GM19023 (cell line): Measurements from ENCODE around the gene CACNA1B.

Experiments
- ATAC-seq: cut with Tn5 transposase; IDR thresholded peaks from one replicate; pipeline ENCODE4 v1.9.1; 2021; ENCODE audit warnings: mild to moderate bottlenecking, moderate library complexity; ENCODE audit not compliant: unreplicated experiment

Gene CACNA1B

DNA sequence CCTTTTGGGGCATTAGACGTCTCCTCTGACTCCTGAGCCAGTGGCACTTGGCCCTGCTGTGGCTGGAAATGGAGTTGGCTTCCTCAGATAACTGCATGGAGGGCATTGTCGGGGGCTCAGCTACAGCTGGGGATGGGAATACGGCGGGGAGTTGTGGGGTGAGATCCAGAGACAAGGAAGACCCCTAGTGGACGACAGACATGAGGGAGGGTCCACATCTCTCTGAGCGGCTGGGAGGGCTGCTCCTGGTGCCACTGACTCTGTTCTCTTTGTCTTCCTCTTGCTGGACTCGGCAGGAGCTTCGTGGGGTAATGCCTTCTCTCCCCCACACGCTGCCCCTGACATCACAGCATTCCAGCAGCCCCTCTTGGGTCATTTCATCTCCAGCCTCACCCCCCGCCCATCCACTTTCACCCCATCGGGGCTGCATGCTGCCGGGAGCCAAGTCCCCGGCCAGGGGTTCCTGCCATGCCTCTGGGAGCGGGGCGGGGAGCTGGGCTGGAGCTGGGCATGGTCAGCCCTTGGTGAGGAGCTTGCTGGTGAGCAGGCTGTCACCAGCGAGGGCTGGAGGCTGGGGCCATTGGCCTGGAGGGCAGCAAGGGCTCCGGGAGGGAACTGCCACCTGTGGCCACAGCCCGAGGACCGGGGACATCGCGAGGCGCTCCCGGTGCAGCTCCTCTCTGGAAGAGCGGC lies 172.3 kb downstream of the CACNA1B start:
- ATAC-seq: no peak

DNA sequence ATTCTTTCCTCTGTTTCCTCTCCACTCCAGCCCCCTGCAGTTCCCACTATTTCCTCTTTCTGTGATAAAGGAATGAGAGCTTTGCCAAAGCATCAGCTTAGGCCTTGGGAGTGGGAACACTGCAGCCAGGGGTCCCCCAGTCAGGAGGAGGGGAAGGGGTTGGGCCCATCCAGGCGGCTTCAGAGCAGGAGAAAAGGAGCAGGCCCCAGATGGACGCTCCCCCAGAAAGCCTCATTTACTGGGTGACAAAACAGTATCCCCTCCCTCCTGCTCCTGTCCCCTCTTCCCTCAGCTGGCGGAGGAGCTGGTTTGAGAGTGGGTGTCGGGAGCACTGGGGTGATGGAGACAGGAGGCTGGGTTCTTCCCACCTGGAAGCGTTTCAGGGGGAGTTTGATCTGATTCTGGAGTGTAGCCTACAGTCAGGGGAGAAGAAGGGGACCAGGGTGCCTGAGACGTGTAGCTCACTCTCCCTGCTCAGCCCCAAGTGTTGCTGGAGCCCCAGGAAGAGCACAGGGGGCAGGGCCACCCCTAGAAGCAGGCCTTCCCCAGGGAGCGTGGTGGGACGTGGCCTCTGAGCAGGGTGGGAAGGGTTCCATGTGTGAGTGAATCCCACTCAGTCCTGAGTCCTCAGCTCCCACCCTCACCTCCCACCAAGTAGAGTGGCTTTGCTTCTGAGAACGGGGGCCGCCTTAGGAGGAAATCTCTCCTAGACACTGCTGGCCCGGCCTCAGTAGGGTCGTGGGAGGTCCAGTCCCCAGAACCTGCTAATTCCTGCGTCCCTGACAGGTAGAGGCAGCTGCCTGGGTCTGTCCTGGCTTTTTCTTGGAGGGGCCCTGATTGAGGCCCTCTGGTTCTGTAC lies 173.1 kb downstream of the CACNA1B start:
- no peak for ATAC-seq

DNA sequence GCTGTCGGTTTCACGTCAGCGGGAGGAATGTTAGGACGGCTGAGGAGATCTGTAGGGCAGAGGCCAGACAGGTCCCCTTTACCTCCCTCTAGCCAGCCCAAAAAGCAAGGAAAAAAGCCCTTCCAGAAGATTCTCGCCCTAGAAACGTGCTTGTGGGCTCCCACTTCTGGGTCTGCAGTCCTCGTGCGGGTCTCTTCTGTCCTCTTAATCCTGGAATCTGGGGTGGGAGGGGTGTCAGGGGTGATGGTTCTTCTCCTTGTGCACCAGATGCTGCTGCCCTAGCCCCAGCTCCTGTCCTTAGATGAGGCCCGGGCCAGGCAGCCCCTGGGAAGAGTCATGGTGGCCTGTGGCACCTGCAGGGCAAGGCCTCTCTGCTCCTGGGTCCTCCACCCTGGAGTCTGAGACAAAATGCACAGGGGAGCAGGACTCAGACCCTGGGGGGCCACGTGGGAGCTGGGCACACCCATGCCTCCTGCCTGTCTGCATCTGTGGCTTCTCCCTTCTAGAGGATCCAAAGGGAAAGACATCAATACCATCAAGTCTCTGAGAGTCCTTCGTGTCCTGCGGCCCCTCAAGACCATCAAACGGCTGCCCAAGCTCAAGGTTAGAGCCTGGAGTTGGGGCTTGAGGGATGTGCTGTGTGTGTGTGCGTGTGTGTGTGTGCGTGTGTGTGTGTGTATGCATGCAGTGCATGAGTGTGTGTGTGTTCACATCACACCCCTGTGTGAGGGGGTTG lies 174.2 kb downstream of the CACNA1B start:
- no peak for ATAC-seq

DNA sequence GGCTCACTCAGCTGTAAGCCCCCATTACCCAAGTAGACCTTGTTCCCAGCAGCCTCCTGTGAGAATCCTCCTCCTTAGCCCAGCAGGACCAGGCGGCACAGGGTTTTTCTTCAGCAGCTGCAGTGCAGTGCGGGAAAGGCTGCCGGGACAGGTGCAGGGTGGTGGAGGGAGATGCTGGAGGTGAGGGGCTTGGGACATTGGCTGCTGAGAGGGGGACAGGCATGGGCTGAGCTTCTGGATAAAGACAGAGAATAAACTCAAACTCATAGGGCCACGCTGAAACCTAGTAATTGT lies 174.7 kb downstream of the CACNA1B start:
- no peak for ATAC-seq

DNA sequence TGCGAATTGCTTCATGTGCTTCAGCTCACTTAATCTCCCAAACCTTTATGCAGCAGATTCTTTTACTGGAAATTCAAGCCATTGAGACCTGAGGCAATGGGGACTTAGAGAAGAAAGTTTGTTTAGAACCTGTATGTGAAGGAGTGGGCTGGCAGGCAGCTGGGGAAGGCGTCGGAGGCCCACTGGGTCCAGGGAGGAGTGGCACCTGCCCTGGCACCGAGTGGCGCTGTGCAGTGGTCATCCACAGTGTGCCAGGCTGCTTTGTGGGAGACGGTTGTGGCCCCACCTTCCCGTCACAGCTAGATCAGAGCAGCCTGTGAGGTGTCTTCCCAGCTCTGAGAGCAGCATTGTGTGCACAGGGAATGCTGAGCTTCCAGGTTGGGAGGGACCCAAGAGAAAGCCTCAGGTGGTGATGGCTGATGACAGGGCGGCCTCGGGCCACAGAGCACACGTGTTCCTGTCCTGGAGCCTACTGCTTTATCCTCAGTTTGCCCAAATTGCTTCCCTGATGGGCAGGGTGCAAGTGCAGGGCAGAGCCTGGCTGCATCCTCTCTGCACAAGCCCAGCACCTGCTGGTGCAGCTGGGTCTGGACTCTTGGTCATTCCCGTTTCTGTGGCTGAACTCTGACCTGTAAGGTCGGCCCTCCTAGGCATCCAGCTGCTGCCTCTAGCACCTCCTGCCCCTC lies 175.2 kb downstream of the CACNA1B start:
- ATAC-seq: no peak

DNA sequence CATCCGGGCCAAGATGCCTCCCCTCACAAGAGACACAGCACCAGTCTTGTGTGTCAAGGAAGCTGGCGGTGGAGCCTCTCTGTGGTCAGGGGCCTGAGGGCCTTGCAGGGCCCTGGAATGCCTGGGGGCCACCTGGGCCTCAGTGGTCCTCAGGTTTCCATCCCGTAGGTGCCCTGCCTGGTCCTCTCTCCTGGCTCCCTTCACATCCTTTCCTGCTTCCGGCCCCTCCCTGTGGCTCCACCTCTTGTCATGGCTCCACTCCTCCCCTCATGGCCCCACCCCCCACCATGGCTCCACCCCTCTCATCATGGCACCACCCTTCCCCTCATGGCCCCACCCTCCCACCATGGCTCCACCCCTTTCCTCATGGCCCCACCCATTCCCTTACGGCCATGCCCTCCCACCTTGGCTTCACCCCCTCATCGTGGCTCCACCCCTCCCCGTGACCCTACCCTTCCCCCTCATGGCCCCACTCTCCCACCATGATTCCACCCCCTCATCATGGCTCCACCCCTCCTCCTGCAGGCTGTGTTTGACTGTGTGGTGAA lies 175.8 kb downstream of the CACNA1B start:
- no peak for ATAC-seq

DNA sequence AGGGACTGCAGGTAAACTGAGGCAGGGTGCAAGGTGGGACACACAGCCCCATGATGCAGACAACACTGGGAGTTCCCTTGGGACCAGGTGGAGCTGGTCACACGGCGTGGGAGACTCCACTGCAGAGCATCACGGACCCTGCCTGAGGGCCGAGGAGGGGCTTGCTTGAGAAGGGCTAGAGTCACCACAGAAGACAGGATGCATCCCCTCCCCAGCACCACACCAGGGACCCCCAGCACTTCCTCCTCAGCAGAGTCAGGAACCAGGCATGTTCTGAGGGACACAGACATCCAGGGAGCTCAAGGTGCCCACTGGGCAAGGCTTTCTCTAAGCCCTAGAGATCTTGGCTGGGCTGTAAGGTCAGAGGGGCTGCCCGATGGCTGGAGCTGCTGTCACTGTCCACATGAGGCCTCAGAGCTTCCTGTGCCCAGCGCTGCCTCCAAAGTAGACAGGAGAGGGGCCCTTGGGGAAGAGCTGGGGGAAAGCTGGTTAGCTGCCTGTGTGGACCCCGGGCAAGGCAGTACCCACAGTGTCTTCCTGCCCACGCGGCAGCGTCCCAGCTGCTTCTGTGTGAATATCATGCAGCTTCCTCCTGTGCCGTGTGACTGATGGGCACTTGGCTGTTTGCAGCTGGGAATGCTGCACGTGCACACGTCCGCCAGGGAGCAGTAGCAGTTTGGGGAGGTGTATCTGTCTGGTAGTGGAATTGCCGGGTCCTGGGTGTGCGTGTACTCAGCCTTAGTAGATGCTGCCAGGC lies 176.6 kb downstream of the CACNA1B start:
- no peak for ATAC-seq

DNA sequence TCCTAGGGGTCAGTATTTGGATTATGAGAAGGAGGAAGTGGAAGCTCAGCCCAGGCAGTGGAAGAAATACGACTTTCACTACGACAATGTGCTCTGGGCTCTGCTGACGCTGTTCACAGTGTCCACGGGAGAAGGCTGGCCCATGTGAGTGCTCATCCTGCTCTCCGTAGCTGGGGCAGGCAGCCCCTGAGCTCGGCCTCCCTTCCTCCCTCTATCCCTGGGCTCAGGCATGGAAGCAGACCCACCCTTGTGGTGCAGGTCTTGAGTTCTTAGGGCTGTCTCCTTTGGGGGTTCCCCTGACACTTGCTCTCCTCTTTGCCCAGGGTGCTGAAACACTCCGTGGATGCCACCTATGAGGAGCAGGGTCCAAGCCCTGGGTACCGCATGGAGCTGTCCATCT lies 180.1 kb downstream of the CACNA1B start:
- no peak for ATAC-seq

DNA sequence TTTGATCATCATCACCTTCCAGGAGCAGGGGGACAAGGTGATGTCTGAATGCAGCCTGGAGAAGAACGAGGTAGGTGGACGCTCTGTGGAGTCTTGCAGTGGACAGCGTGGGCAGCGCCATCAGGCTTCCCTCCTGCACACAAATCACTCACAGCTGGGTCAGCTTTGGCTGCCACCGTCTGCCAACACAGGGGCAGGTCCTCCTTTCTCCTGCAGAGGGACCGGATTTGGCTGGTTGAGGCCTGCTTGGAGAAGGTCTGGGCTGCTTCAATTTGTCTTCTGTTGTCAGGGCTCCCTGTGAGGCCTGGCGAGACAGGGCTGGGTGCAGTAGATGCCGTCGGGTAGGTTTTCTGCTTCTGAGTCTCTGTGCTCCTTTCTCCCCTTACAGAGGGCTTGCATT lies 180.6 kb downstream of the CACNA1B start:
- no peak for ATAC-seq

DNA sequence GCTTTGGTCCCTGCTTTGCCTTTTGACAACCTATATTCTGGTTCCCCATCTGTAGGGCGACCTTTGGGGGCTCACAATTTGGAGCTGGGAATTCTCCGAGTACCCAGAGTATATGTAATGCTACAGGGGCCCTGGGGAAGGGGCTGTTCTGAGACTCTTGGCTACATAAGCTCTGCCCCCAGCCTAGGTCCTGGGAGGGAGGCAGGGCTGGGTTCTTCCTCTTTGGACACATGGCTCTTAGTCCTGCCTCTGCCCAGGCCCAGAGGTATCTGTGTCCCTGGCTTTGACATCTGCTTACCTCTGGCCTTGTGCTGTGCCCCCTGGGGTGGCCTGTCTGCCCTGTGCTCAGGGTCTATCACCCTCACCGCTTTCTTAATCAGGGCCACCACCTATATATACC lies 181.6 kb downstream of the CACNA1B start:
- ATAC-seq: no peak

DNA sequence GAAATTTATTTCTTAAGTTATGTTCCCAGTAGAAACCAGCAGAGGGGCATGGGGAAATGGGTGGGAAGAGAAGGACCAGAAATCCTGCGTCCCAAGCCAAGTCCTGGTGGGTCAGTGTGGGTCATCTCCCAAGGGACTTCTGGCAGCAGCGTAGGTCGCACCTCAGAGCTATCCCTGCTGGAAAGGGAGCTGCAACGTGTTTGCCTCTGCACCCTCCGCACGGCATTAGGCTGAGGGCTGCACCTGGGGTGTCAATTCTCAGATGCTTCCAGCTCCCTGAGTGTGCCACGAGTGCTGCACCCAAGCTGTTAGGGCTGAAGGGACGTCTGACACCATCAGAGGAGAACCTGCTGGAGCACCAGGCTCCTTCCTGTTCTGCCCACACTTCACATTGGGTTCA lies 182.8 kb downstream of the CACNA1B start:
- ATAC-seq: no peak

DNA sequence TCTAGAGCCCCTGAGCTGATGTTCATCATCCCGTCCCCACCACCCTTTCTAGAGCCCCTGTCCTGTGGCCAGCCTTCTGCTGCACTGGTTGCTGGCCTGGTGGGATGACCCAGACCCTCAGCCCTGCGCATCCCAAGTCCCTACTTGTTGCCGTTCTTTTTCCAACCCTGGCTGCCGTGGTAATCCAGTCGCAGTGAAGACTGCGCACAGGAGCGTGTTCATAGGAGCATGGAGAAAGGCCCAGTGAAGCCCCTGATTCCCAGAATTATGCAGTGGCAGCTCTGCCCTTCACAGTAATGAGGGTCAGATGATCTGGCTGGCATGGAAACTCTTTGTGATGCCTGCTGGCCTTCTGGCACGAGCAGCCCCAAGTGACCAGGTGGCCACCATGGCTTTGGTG lies 183.3 kb downstream of the CACNA1B start:
- no peak for ATAC-seq

DNA sequence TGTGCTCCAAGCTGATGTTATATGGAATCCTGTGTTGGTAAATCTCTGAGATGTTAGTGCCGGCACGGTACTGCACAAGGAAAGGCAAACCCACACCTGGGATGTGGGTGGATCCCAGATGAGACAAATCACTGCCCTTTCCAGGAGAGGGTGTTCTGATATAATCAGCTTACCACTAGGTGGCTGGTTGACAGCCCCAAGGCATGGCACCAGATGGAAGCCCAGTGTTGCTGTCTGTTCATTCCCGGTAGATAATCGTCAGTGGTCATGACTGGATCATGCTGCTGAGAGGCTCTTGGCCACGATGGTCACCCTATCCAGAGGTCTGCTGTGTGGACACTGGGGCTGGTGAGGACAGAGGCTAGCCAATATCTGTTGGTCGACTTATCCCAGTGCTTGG lies 184.0 kb downstream of the CACNA1B start:
- no peak for ATAC-seq

DNA sequence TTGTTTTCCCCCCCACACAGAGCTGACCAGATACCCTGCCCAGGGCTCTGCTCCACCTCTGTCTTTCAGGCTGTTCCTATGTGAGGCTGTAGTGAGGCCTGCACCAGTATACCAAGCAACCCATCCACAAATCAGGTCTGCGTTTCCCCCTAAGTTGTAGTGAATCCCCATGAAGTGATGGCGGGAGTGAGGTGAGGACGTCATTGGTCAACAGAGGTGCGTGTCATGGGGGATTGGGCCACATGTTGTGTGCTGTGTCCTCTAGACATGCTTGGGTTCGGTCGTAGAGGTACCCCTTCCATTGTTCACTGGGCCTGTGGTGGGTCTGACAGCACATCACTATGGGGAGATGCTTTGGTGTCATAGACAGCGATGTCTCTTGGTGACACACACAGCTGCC lies 184.6 kb downstream of the CACNA1B start:
- no peak for ATAC-seq

DNA sequence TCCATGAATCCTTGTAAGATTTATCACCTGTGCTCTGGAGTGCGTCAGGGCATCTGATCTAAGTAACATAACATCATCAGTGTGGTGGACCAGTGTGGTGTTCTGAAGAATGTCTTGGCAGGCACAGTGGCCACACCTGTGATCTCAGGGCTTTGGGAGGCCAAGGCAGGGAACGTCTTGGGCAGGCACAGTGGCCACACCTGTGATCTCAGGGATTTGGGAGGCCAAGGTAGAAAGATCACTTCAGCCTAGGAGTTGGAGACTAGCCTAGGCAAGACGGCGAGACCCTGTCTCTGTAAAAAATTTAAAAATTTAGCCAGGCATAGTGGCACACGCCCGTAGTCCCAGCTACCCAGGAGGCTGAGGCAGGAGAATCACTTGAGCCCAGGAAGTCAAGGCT lies 185.5 kb downstream of the CACNA1B start:
- ATAC-seq: no peak

DNA sequence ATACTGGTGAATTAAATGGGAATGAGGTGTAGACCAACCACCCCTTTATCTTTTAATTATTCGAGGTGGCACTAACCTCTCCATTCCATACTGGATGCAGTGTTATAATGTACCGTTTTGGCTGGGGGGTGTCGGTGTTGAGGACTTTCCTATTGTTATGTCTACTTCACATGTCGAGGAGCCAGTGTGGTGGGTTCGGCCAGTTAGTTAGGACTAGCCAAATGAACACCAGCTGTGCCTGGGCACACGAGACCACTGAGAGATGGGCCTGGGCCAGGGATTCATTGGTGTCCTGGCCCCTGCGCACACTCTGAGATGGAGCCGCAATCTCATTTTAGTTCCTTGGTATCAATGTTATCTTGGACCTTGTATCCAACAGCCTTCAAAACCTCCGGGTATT lies 186.2 kb downstream of the CACNA1B start:
- no peak for ATAC-seq

DNA sequence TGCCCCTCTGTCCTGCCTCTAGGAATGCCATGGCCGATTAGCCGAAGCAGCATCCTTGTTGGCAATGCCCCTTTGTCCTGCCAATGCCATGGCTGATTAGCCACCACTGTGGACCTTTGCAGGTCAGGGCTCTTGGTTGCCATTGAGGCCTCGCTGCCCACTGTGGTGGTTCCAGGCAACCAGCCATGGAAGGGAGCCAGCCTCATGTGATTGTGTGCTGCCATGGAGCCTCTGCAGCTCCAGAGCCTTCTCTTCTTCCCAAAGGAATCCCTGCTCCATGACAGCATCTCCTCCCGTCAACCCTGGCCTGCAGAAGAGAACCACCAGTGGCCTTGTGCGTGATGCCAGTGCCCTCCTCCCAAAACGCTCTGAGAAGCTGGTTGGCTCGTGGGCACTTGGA lies 187.0 kb downstream of the CACNA1B start:
- no peak for ATAC-seq

DNA sequence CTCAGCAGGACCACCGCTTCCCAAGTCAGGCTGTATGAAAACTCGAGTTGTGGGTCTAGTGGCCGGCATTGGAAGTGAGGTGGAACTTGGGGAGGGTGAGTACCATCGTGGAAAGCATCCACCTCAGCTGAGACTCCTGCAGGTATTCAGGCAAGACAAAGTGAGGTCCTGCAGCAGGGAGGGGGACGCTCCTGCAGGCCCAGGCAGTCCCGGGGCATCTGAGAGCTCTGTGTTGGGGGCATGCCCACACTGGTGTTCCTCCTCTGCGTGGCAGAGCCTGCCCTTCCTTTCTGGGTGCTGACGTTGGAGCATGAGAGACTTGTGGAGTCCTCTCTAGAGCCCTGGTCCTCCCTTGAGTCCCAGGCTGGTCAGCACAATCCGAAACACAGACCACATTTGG lies 187.7 kb downstream of the CACNA1B start:
- ATAC-seq: no peak

DNA sequence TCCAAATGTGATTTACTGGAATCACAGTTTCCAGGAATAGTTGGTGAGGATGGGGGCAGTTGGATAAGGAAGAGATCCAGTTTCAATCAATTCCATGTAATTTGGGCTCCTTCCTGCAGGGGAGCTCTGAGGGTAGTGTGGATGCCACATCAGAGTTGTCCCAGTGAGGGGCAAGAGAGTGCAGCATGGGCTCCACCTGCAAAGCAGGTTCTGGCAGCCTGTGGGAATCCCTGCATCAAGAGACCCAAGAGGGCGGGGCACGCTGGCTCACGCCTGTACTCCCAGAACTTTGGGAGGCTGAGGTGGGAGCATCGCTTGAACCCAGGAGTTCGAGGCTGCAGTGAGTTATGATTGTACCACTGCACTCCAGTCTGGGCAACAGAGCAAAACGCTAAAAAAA lies 188.5 kb downstream of the CACNA1B start:
- ATAC-seq: no peak

DNA sequence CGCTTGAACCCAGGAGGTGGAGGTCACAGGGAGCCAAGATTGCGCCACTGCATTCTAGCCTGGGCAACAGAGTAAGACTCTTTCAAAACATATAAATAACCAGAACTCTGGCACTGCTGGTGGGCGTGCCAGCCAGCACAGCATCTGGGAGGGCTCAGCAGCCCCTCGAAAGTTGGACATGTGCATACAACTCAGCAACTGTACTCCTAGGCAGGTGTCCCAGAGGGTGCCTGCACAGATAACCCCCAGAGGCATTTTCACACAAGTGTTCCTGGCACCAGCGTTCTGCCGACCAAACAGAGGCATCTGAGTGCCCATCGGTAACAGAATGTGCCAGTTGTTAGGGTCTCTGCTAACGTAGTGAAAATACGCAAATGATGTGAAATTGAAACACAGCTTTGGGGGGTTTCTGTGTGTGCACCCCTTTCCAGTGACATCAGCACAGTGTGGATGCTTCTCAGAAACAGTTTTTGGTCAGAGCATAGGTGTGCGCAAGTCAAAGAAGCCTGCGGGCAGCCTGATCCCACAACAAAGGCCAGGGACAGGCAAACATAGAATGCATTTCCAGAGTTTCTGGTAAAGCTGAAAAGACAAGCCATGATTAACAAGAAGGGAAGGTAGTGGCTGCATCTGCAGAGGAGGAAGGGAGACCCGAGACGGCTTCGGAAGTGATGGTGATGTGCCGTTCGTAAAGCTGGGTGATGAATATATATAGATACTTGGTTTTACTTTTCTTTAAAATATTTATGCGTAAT lies 190.2 kb downstream of the CACNA1B start:
- no peak for ATAC-seq
